Measurements from ENCODE around the gene DIPK1B.

The DIPK1B gene

GRCh38 chr9:136684799-136685198, 27.6 kb upstream of the DIPK1B start:
- TF ChIP-seq YY1 (IDR thresholded peaks at IDR 0.05; ENCODE audit: insufficient read depth, insufficient read length) (no peak), ZNF274 (IDR thresholded peaks at IDR 0.05; ENCODE audit: low read depth, low read length) (no peak), SUZ12 (IDR thresholded peaks at IDR 0.05; ENCODE audit: extremely low read depth, insufficient read depth, insufficient read length) (no peak)
- Histone ChIP-seq H3K27me3 (ENCODE audit: insufficient read depth, insufficient read length) (peaks cover 22% of the 10 kb centered on the region), H3K4me3 (ENCODE audit: insufficient read length, low read depth) (no peak overlapping the region), H3K9ac (ENCODE audit: insufficient read length, low read depth) (peak overlapping the region; percentile 51), H3K9me3 (ENCODE audit: insufficient read depth, low read length) (no peaks in the 10 kb centered on the region), H3K36me3 (ENCODE audit: insufficient read depth, insufficient read length, low read length) (peaks cover 4% of the 10 kb centered on the region), H3K4me1 (ENCODE audit: insufficient read depth, insufficient read length) (peaks cover 46% of the 10 kb centered on the region)
- DNase-seq (ENCODE audit: low read depth, low spot score): no peak

GRCh38 chr9:136685216-136685615, 27.2 kb upstream of the DIPK1B start:
- H3K27me3 ChIP-seq (ENCODE audit: insufficient read depth, insufficient read length): peaks cover 26% of the 10 kb centered on the region
- peaks cover 4% of the 10 kb centered on the region for H3K36me3 ChIP-seq (ENCODE audit: insufficient read depth, insufficient read length, low read length)
- TF ChIP-seq SUZ12 (IDR thresholded peaks at IDR 0.05; ENCODE audit: extremely low read depth, insufficient read depth, insufficient read length) (no peak), YY1 (IDR thresholded peaks at IDR 0.05; ENCODE audit: insufficient read depth, insufficient read length) (no peak), ZNF274 (IDR thresholded peaks at IDR 0.05; ENCODE audit: low read depth, low read length) (no peak)
- peaks cover 46% of the 10 kb centered on the region for H3K4me1 ChIP-seq (ENCODE audit: insufficient read depth, insufficient read length)
- no peak for DNase-seq (ENCODE audit: low read depth, low spot score)
- H3K9ac ChIP-seq (ENCODE audit: insufficient read length, low read depth): peak overlapping the region; percentile 51
- H3K4me3 ChIP-seq (ENCODE audit: insufficient read length, low read depth): no peak overlapping the region
- H3K9me3 ChIP-seq (ENCODE audit: insufficient read depth, low read length): no peaks in the 10 kb centered on the region

GRCh38 chr9:136685790-136686533, 26.4 kb upstream of the DIPK1B start:
- Histone ChIP-seq H3K27me3 (ENCODE audit: insufficient read depth, insufficient read length) (peaks cover 33% of the 10 kb centered on the region), H3K36me3 (ENCODE audit: insufficient read depth, insufficient read length, low read length) (peaks cover 4% of the 10 kb centered on the region), H3K4me3 (ENCODE audit: insufficient read length, low read depth) (peak overlapping the region; percentile 76), H3K9me3 (ENCODE audit: insufficient read depth, low read length) (no peaks in the 10 kb centered on the region), H3K4me1 (ENCODE audit: insufficient read depth, insufficient read length) (peaks cover 51% of the 10 kb centered on the region), H3K9ac (ENCODE audit: insufficient read length, low read depth) (peak overlapping the region; percentile 93)
- TF ChIP-seq SUZ12 (IDR thresholded peaks at IDR 0.05; ENCODE audit: extremely low read depth, insufficient read depth, insufficient read length): no peak
- TF ChIP-seq YY1 (IDR thresholded peaks at IDR 0.05; ENCODE audit: insufficient read depth, insufficient read length): no peak
- no peak for TF ChIP-seq ZNF274 (IDR thresholded peaks at IDR 0.05; ENCODE audit: low read depth, low read length)
- no peak for DNase-seq (ENCODE audit: low read depth, low spot score)

- peaks cover 53% of the 10 kb centered on the region for H3K4me1 ChIP-seq (ENCODE audit: insufficient read depth, insufficient read length)
- no peaks in the 10 kb centered on the region for H3K9me3 ChIP-seq (ENCODE audit: insufficient read depth, low read length)
- H3K4me3 ChIP-seq (ENCODE audit: insufficient read length, low read depth): peak overlapping the region; percentile 76
- DNase-seq (ENCODE audit: low read depth, low spot score): no peak
- peaks cover 4% of the 10 kb centered on the region for H3K36me3 ChIP-seq (ENCODE audit: insufficient read depth, insufficient read length, low read length)
- peak overlapping the region; percentile 93 for H3K9ac ChIP-seq (ENCODE audit: insufficient read length, low read depth)
- TF ChIP-seq YY1 (IDR thresholded peaks at IDR 0.05; ENCODE audit: insufficient read depth, insufficient read length) (no peak), ZNF274 (IDR thresholded peaks at IDR 0.05; ENCODE audit: low read depth, low read length) (no peak), SUZ12 (IDR thresholded peaks at IDR 0.05; ENCODE audit: extremely low read depth, insufficient read depth, insufficient read length) (no peak)
- peaks cover 33% of the 10 kb centered on the region for H3K27me3 ChIP-seq (ENCODE audit: insufficient read depth, insufficient read length)
Measured at GRCh38 chr9:136686534-136686793, 25.9 kb upstream of the DIPK1B start.

- peaks cover 4% of the 10 kb centered on the region for H3K36me3 ChIP-seq (ENCODE audit: insufficient read depth, insufficient read length, low read length)
- no peak for DNase-seq (ENCODE audit: low read depth, low spot score)
- peaks cover 54% of the 10 kb centered on the region for H3K4me1 ChIP-seq (ENCODE audit: insufficient read depth, insufficient read length)
- H3K9me3 ChIP-seq (ENCODE audit: insufficient read depth, low read length): no peaks in the 10 kb centered on the region
- peaks cover 33% of the 10 kb centered on the region for H3K27me3 ChIP-seq (ENCODE audit: insufficient read depth, insufficient read length)
- TF ChIP-seq YY1 (IDR thresholded peaks at IDR 0.05; ENCODE audit: insufficient read depth, insufficient read length) (no peak), ZNF274 (IDR thresholded peaks at IDR 0.05; ENCODE audit: low read depth, low read length) (no peak), SUZ12 (IDR thresholded peaks at IDR 0.05; ENCODE audit: extremely low read depth, insufficient read depth, insufficient read length) (no peak)
- H3K4me3 ChIP-seq (ENCODE audit: insufficient read length, low read depth): peak within 1 kb of the TSS; percentile 76
- H3K9ac ChIP-seq (ENCODE audit: insufficient read length, low read depth): peak within 1 kb of the TSS; percentile 93
Measured at GRCh38 chr9:136686794-136687711, 25.3 kb upstream of the DIPK1B start, which contains the start of gene AGPAT2. TSS of gene AGPAT2 (minus strand) at chr9:136687457. CDS start at chr9:136687357, 100 bp downstream.

GRCh38 chr9:136687721-136688223, 24.6 kb upstream of the DIPK1B start:
- H3K27me3 ChIP-seq (ENCODE audit: insufficient read depth, insufficient read length): peaks cover 33% of the 10 kb centered on the region

More at GRCh38 chr9:136687721-136688223, 24.6 kb upstream of the DIPK1B start:
- Histone ChIP-seq H3K4me3 (ENCODE audit: insufficient read length, low read depth) (peak overlapping the region; percentile 36), H3K36me3 (ENCODE audit: insufficient read depth, insufficient read length, low read length) (peaks cover 4% of the 10 kb centered on the region), H3K9me3 (ENCODE audit: insufficient read depth, low read length) (no peaks in the 10 kb centered on the region), H3K9ac (ENCODE audit: insufficient read length, low read depth) (peak overlapping the region; percentile 75), H3K4me1 (ENCODE audit: insufficient read depth, insufficient read length) (peaks cover 54% of the 10 kb centered on the region)
- no peak for DNase-seq (ENCODE audit: low read depth, low spot score)
- TF ChIP-seq YY1 (IDR thresholded peaks at IDR 0.05; ENCODE audit: insufficient read depth, insufficient read length) (no peak), ZNF274 (IDR thresholded peaks at IDR 0.05; ENCODE audit: low read depth, low read length) (no peak), SUZ12 (IDR thresholded peaks at IDR 0.05; ENCODE audit: extremely low read depth, insufficient read depth, insufficient read length) (no peak)
